Breast epithelium (tissue), 3 donors: ENCODE measurements around the gene GHR.

Experiments
- POLR2A ChIP-seq: fragments of 450-650 bp; IDR thresholded peaks from one replicate; pipeline ENCODE4 v1.6.1; 2016; ENCODE audit warnings: antibody characterized with exemption, mild to moderate bottlenecking, moderate library complexity
- POLR2AphosphoS5 ChIP-seq, 3 donors: sonication (generic); formaldehyde crosslinking; IDR thresholded peaks; one replicate each; pipeline ENCODE4 v1.6.1; 2017; ENCODE audit warnings: antibody characterized with exemption in 3 of 3
- TF ChIP-seq, protein P1 (sequence below), 3 donors: fragments of 450-650 bp; IDR thresholded peaks; one replicate each; pipeline ENCODE4 v1.5.1; 2016 to 2017; ENCODE audit warnings: antibody characterized with exemption in 3 of 3, mild to moderate bottlenecking in 3 of 3, moderate library complexity in 3 of 3

DNA sequence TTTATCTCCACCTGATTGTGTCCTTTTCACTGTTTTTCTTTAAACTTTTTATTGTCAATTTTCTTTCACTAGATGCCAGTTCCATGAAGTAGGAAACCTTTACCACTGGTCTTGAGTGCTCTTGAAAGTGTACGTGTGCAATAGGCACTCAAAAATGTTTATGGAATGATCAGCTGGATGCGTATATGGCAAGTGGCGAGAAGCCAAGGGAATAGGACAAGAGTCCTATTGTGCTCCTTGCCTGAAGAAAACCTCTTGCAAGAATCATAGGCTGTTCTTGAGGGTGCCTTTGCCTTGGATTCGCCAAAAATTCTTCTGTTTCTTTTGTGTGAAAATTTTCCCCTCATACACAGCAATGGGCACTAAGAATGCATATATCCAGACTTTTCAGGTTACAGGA is 97.7 kb downstream of the GHR start:
- TF ChIP-seq, protein P1, sequence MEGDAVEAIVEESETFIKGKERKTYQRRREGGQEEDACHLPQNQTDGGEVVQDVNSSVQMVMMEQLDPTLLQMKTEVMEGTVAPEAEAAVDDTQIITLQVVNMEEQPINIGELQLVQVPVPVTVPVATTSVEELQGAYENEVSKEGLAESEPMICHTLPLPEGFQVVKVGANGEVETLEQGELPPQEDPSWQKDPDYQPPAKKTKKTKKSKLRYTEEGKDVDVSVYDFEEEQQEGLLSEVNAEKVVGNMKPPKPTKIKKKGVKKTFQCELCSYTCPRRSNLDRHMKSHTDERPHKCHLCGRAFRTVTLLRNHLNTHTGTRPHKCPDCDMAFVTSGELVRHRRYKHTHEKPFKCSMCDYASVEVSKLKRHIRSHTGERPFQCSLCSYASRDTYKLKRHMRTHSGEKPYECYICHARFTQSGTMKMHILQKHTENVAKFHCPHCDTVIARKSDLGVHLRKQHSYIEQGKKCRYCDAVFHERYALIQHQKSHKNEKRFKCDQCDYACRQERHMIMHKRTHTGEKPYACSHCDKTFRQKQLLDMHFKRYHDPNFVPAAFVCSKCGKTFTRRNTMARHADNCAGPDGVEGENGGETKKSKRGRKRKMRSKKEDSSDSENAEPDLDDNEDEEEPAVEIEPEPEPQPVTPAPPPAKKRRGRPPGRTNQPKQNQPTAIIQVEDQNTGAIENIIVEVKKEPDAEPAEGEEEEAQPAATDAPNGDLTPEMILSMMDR (IDR thresholded peaks at IDR 0.05): no peak
- no peak for TF ChIP-seq POLR2A
- TF ChIP-seq POLR2AphosphoS5 (IDR thresholded peaks at IDR 0.05): no peak
